Anterior cingulate cortex (tissue), 58 donors: ENCODE results near the gene EPB41L3.

ENCODE experiments used
- DNase-seq, 58 donors: peaks; one replicate each; lab custom pipeline; 2025; lab: John Stamatoyannopoulos, UW

Gene EPB41L3

DNA sequence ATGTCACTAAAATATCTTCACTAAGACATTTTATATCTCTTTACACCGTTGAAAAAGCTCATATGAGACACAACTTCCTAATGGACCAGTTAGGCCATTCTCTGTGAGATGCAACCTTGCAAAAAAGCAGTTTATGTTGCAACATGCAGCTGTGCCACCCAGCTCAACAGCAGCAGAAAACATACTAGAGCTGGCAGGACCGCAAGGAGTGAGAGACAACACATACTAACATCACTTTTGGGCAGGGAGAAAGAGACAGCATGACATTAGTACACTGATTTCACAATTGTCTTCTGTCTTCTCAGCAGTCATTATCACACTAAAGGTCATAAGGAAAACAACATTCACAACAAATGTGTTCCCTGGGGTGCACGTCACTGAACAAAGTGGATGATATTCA is 122.9 kb downstream of the EPB41L3 start:
- peak in 6 of 58 donors; percentile 18 to 61 (median 30) for DNase-seq

DNA sequence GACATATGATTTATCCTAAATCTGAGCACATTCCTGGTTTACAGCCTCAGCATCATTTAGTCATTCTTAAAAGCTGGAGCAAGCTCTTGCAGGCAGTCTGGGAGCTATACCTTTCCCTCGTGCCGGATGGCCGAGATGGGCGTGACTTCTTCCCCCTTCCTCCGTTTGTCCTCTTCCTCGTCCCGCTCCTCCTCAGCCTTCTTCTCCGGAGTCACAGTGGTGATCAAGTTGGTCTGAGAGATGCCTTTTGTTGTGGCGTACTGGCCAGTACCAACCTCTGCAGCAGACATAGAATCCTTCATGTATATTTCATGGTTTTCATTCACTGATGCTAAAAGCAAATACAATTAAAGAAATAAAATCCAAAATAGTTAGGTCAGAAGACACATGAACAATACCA is 124.2 kb downstream of the EPB41L3 start:
- DNase-seq: peak in 14 of 58 donors; percentile 9 to 57 (median 24)

DNA sequence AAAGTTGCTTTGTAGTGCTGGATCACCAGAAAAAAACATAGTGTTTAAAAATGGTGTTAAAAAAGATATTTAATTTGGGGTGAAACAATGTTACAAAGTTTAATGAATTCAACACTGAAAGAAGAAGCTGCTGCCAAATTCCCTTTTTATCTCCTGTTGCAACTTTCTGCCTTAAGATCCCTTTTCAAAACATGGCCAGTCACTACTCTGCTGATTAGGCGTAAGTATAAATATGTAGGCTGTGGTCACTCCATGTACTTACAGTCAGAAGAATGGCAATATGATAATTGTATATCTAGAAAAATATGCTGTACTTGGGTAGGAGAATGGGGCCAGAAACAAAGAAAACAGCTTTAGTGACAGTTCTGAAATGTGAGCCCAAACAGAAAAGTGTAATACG is 124.8 kb downstream of the EPB41L3 start:
- peak in 1 of 58 donors; percentile 8 for DNase-seq

DNA sequence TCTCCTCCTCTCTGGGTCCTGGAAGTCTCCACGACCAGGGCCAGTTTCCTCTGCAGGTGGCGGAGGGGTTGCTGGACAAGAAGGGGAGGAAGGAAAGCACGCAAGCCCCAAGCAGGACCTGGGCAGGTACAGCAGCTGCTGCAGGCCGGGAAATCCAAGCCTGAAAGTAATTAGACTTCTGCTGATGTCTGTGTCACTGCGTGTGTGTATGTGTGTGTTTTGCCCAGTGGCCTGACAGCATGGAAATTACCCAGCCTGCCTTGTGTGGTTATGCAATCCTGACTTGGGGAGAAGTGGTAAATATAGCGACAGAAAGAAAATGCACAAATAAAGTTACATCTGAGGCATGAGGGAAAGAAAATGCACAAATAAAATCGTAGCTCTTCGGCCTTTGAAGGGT is 126.5 kb downstream of the EPB41L3 start:
- peak in 52 of 58 donors; percentile 5 to 79 (median 48) for DNase-seq

DNA sequence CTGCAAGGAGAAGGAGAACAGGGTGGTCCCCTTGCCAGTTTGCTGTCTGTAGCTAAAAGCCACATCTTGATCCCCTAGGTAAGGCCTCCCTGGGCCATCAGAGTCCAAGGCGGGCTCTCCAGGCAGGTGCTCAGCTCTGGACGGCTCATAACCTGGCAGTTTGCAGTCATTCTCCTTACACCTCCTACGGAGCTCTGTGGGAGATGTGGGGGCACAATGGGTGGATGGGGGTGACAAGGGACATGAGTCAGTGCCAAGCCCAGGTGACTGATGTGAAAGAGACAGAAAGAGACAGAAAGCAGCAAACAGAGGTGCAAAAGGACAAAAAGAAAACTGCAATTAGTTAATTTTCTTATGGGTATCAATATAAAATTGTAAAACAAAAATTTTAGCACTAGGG is 127.7 kb downstream of the EPB41L3 start:
- no peak for DNase-seq

DNA sequence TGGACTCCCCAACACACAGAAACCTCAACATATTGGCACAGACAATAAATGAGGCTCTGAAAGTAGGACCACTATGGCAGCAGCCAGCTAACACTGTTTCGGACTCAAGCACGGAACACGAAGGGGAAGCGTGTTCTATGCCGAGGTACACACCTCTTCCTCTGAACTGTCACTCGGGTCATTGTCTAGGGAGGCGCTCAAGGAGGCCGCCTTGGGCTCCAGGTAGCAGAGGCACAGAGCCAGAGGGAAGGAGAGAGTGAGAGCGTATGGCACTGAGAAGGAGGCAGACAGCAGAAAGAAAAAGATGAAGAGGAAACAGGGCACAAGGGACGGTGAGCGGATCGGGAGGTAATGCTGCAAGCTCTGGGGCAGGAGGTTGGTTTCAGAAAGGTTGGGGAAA is 128.1 kb downstream of the EPB41L3 start:
- peak in 1 of 58 donors; percentile 17 for DNase-seq

DNA sequence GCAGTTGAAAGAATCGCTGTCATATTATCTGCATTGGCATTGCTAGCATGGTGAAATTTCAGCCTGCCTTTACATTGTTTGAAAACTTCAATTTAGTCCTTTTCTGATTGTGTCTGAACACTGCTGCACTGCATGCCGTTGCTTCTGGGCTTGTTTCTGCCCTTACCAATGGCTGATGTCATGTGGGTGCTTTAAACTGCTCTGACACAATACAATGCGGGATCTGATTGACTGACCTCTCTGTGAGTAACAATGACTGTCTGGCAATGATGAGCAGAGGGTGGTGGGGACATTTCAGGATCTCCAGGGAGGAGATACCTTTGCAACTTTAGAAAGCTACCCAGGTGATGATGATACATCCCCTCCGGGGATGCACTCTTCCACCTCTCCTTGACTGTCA is 128.8 kb downstream of the EPB41L3 start:
- peak in 12 of 58 donors; percentile 11 to 63 (median 32) for DNase-seq

DNA sequence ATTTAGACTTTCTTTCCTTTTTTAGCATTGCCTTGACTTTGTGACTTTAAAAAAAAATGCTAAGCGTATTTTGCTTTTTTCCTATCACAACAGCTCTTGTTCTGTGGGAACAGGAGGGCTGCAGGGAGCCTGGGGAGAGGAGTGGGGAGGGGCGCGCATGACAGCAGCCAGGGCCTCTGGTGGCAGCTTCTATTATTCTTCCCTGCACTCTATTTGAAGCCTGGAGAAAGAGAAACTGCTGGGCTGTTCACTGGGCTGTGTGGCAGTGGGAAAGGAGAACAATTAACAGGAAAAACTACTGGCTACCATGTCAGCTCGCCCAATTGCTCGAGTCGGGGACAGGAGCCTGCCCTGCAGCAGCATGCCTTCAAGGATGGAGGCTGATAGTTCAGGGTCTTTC is 129.3 kb downstream of the EPB41L3 start:
- peak in 28 of 58 donors; percentile 14 to 68 (median 37) for DNase-seq

DNA sequence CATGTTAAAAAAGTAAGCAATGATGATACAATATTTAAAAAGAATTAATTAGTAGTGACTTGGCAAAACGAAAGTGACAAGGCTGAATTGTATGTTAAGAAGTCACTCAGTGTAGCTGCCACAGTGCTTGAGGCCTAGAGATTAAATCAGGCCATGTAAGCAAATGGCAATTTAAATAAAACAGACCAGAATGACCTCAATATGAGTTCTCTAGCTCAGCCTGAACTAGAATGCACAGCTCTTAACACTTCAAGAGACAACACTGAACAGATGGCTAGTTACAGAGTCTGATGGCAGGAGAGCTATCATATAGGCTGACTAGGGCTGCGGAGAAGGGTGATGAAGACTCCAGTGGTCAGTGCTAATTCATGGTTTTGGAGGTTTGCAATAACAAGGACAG is 130.3 kb downstream of the EPB41L3 start:
- DNase-seq: no peak

DNA sequence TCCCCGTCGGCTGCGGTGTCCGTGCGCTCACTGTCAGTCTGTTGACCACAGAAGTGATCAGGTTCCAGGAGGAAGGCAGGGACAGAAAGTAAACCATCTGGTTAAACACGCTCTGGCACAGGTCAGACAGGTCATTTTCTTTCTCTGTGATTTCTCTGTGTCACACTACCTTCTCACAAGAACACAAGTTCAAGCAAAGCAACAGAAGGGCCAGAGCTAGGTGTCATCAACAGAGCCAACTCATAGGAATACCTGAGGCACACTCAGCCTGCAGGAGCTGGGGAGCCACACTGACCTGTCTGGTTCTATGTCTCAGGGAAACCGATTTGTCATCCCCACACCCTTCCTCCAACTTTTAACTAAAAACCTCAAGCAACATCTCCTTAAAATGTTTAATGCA is 133.2 kb downstream of the EPB41L3 start:
- no peak for DNase-seq

DNA sequence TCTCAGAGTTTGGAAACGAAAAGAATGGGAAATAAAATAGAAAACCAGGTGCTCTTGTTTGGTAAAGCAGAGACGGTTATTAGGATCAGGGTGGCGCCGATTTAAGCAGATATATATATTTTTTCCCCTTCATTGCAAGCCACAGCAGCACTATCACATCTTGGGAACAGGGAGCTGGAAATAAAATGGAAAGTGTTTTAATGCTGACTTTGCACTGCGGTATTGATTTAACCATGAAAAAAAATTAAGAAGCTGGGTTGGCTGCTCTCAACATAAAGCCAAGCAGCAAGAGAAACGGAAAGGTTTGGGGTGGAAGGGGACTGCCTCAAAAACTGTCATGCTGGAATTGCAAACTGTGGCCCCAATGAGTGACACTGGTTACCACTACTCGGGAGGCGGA is 145.5 kb downstream of the EPB41L3 start:
- DNase-seq: no peak

DNA sequence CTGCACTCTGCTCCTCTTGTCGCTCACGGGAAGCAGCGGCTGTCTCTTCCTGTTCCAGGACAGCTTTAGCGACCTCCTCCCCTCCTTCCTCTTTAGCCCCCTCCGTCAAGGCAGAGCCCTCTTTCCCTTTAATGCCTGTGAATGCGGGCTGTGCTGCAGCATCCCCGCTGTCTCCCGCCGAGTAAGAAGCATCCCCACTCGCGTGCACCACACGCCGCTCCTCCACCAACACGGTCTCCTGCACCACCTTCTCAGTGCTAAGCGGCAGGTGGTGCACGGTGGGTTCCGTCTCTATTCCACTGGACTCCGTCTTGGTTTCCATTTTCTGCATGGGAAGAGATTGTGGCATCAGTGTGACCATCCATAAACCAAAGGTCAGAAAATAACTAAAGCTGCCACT is 146.7 kb downstream of the EPB41L3 start:
- no peak for DNase-seq

DNA sequence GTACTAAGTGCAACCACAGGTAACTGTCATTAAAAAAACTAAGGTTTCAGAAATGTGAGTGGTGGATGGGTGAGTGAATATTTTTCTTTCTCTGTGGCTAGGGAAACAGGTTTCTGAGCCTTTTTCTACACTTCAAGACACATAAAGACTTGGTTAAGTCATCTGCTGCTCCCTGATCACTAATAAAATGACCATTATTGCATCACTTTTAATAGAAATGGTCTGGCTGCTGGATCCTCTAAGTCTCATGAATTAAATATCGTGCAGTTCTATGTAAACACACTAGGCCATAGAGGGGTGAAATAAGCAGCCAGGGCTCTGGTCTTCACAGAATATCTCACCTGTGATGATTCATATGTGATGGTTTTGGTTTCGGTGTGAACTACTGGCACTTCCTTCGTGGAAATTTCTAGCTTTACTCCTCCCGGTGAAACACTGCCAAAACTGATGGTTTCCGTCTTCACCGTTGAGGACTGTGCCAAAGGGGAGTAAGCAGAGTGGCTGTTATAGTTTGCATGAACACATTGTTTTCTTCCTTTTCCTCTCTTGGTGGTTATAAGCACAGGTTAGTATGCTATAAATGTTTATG is 147.8 kb downstream of the EPB41L3 start:
- DNase-seq: no peak

DNA sequence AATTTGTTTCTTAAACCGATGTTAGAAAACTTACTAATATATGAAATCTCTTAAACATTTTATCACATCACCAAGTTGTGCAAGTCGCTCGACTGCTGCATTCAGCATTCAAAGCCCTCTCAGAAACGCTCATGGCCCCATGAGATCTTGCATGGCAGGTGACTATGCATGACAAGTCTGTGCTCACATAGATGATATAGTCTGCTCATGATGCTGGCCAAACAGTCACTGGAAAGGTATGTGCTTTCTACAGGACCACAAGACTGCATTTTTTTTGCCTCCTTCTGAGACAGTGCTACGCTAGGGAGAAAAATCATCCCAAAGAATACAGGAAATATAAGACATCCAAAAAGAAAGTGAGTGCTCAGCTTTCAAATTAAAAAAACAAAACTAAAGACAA is 150.0 kb downstream of the EPB41L3 start:
- no peak for DNase-seq

DNA sequence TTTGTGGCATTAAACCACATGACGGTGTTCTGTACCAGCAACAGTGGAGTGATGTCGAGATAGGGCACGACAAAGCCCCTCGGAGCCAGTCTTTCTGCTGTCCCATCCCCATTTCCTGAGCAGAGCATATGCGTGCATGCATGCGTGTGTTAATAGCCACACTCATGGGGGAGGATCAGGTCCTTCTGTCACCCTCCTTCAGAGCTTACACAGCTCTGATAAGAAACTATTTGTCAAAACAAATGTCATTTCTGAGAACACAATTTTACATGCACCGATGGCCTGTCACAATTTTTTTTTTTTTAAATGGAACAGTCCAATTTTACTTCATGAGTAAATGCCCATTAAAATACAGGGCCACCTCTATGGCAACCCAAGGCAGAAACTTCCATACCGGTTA is 152.4 kb downstream of the EPB41L3 start:
- DNase-seq: no peak

DNA sequence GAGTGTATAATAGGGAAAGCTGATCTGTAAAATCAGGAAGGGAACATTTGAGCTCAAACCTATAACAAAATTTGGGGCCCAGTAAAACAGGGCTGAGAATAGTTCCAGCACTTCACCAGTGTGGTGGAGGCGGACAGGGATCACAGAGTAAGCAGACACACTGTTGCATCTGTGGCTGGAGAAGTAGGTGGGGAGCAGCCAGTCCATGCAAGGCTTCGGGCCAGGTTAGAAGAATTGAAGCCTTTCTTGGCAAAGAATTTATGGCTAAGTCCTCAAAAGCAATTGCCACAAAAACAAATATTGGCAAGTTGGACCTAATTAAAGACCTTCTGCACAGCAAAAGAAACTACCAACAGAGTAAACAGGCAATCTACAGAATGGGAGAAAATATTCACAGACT is 154.4 kb downstream of the EPB41L3 start:
- DNase-seq: peak in 11 of 58 donors; percentile 1 to 43 (median 20)

DNA sequence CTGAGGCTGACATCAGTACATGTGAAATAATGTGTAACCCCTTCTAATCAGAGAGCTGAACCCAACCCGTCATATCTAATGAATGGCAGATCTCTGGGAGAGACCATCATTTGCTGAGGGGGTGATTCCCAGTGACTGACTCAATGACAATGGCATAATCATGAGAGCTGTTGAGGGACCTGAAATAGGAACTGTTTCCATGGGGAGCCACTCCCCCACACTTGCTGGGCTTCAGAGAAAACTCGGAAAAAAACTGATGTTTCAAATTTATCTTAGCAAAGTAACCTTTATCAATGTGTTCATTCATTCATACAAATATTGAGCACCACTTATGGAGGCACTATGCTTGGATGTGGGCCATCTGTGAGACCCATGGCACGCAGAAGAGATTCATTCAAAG is 154.9 kb downstream of the EPB41L3 start:
- no peak for DNase-seq

DNA sequence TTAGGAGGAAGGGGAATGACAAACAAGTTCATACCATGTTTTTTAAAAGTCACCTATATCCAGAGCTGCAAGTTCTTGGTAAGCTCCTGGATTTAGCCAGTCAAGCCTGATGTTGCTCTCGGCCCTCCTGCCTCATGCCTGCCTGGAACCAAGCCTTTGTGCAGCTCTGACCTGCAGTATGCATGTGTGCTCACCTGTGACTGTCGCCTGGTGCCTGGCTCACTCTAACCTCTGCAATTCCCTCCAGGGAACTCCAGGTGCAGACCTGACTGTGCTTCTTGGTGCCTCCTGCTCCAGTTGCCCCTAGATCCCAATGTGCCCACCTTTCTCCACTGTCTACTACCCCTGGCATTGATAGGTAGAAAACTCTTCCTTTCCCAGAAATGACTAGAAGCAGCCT is 163.2 kb downstream of the EPB41L3 start:
- DNase-seq: no peak

DNA sequence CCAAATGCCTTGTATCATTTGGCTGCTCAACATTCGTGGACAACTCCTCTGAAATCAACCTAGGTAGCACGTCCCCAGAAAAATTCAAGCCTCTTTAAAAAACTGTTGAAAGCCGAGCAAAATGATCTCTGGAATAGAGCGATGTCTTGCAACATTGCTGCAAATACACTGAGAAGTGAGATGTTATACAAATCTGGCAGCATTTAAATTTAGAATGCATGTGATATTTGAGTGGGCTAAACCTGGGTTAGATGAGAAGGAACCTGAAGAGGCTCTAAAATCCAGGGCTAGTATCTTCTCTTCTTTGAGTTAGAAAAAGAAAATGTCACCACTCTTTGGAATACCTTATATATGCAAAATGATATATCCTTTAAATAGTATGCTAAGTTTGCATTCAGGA is 166.8 kb downstream of the EPB41L3 start:
- peak in 1 of 58 donors; percentile 22 for DNase-seq

DNA sequence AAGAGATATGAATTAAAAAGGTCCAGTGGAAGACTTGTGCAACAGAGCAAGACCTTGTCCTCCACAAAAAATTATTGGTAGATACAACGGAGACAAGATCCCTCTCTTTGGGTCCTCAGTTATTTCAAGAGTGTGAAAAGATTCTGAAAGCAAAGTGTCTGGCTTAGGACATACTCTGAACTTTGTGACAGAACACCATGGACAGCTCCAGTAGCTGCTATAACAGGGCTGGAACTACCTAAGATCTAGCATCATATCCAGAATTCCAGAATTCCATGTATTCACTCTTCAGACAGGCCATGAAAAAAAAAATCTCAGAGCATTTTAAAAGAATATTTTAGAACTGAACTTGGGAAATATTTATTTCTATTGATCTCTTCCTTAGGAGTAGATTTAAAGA is 173.5 kb downstream of the EPB41L3 start:
- DNase-seq: no peak

DNA sequence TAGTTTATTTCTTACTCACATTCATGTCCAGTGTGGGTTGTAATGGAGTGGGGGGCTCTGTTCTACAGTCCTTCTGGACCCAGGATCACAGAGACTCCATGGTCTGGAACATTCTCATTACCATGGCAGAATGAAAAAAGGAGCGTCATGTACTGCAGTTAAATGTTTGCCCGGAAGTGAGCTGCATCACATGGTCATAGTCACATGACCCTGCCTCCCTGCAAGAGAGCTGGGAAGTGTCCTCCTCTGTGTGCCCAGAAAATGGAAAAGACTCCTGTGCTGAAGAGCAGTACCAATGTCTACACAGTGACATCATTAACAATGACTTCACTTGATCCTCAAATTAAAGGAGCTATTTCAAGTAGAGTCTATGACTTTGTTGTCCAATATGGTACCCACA is 174.3 kb downstream of the EPB41L3 start:
- no peak for DNase-seq

DNA sequence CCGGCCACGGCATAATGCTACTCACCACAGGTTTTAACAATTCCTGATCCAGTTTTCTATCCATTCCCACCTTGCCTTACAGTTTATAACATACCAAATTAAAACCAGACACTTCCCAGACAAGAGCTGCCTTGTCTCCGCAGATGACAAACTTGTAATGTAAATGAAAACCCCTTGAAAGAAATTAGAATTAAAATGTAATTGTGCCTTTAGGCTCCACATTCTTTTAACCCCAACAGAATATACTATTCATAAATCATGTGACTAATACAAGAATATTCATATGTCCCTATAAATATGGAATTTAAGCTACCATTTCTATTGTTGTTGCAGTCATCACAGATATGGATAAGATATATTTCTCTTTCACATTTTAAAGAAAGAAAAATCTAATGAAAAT is 178.4 kb downstream of the EPB41L3 start:
- no peak for DNase-seq

DNA sequence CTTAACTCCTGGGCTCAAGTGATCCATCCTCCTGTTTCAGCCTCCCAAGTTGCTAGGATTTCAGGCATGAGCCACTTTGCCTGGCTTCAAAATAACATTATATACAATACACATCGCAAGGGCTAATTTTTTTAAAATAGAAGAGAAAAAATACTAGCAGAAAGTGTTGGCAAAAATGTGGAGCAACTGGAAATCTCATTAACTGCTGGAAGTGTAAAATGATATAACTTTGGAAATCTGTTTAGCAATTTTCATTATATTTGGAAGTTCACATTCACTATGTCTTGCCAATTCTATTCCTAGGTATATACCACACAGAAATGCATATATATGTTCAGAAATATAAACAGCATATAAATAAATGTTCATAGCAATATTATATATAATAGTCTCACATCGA is 193.2 kb downstream of the EPB41L3 start:
- DNase-seq: no peak
